Mesenchymal stem cell (in vitro differentiated cells and primary cell): ENCODE measurements around the gene VPS37C.
"Not testable (repeated sequence)": the region's sequence is repeated elsewhere in the genome, so short reads cannot be mapped to it uniquely, and the experiment has no call there.

ENCODE experiments used
- DNase-seq: peaks from one replicate; pipeline ENCODE4 v3.0.0-alpha.2; 2013
- H2AFZ ChIP-seq: one replicate; pipeline ENCODE4 v1.6.1; 2013; ENCODE audit warnings: low read depth, mild to moderate bottlenecking, control low read depth, inconsistent platforms, low read length, moderate library complexity
- H2AK5ac ChIP-seq: 2 replicates; pipeline ENCODE4 v1.6.1; 2013; ENCODE audit warnings: low read length, moderate library complexity, mild to moderate bottlenecking, inconsistent platforms; ENCODE audit not compliant: severe bottlenecking
- H2BK120ac ChIP-seq: one replicate; pipeline ENCODE4 v1.6.1; 2013; ENCODE audit warnings: low read depth, mild to moderate bottlenecking, inconsistent platforms, low read length, moderate library complexity
- H2BK12ac ChIP-seq, 2 experiments: one replicate each; pipeline ENCODE4 v1.6.1; 2013; ENCODE audit warnings: inconsistent platforms in 2 of 2, low read length in 2 of 2, mild to moderate bottlenecking in 2 of 2, moderate library complexity in 2 of 2, control low read depth in 1 of 2
- H2BK15ac ChIP-seq: one replicate; pipeline ENCODE4 v1.6.1; 2013; ENCODE audit warnings: mild to moderate bottlenecking, low read depth, inconsistent platforms; ENCODE audit not compliant: poor library complexity, severe bottlenecking
- H2BK5ac ChIP-seq: 2 replicates; pipeline ENCODE4 v1.6.1; 2013; ENCODE audit warnings: low read depth, mild to moderate bottlenecking, low read length, control low read depth, inconsistent platforms; ENCODE audit not compliant: poor library complexity, severe bottlenecking
- H3K14ac ChIP-seq, 2 experiments: one replicate each; pipeline ENCODE4 v1.6.1; 2013; ENCODE audit warnings: inconsistent platforms in 2 of 2, low read length in 2 of 2, control low read depth in 1 of 2, mild to moderate bottlenecking in 1 of 2, moderate library complexity in 1 of 2
- H3K18ac ChIP-seq, 2 experiments: one replicate each; pipeline ENCODE4 v1.6.1; 2013; ENCODE audit warnings: inconsistent platforms in 2 of 2, low read length in 2 of 2, control low read depth in 1 of 2, low read depth in 1 of 2, mild to moderate bottlenecking in 1 of 2
- H3K23ac ChIP-seq, 2 experiments: one replicate each; pipeline ENCODE4 v1.6.1; 2013; ENCODE audit warnings: inconsistent platforms in 2 of 2, low read length in 2 of 2, mild to moderate bottlenecking in 2 of 2, moderate library complexity in 2 of 2, control low read depth in 1 of 2
- H3K27ac ChIP-seq: 2 replicates; pipeline ENCODE4 v1.5.1; 2013; ENCODE audit warnings: mild to moderate bottlenecking, moderate library complexity, low read length, control low read depth, inconsistent platforms; ENCODE audit not compliant: poor library complexity, severe bottlenecking
- H3K27me3 ChIP-seq, 2 experiments: 2 replicates each; pipeline versions ENCODE4 v1.6.1 to v1.7.0; 2013; ENCODE audit warnings: low read length in 2 of 2, mild to moderate bottlenecking in 2 of 2, moderate library complexity in 2 of 2, control low read depth in 1 of 2, inconsistent platforms in 1 of 2; ENCODE audit not compliant: control insufficient read depth in 1 of 2, insufficient read depth in 1 of 2
- H3K36me3 ChIP-seq, 2 experiments: 2 replicates each; pipeline versions ENCODE4 v1.6.1 to v1.7.0; 2013; ENCODE audit warnings: low read length in 2 of 2, control low read depth in 1 of 2, inconsistent platforms in 1 of 2, low read depth in 1 of 2, mild to moderate bottlenecking in 1 of 2; ENCODE audit not compliant: insufficient read depth in 2 of 2, control insufficient read depth in 1 of 2
- H3K4ac ChIP-seq, 2 experiments: one replicate each; pipeline ENCODE4 v1.6.1; 2013; ENCODE audit warnings: inconsistent platforms in 2 of 2, low read length in 2 of 2, mild to moderate bottlenecking in 2 of 2, moderate library complexity in 2 of 2, control low read depth in 1 of 2, low read depth in 1 of 2
- H3K4me1 ChIP-seq: 2 replicates; pipeline ENCODE4 v1.6.1; 2013; ENCODE audit warnings: low read depth, low read length, control low read depth; ENCODE audit not compliant: control insufficient read depth, insufficient read depth
- H3K4me2 ChIP-seq: 2 replicates; pipeline ENCODE4 v1.6.1; 2013; ENCODE audit warnings: low read length, mild to moderate bottlenecking, inconsistent platforms; ENCODE audit not compliant: poor library complexity, severe bottlenecking
- H3K4me3 ChIP-seq, 2 experiments: 2 replicates each; pipeline versions ENCODE4 v1.5.1 to v1.7.0; 2013; ENCODE audit warnings: low read length in 2 of 2, mild to moderate bottlenecking in 2 of 2, control low read depth in 1 of 2, low read depth in 1 of 2; ENCODE audit not compliant: insufficient read depth in 1 of 2
- H3K79me1 ChIP-seq: replicated peaks from 2 replicates; pipeline ENCODE4 v1.6.1; 2013; ENCODE audit warnings: mild to moderate bottlenecking, control low read depth, low read length, inconsistent platforms; ENCODE audit not compliant: poor library complexity, severe bottlenecking
- H3K9ac ChIP-seq: 2 replicates; pipeline ENCODE4 v1.7.0; 2013; ENCODE audit warnings: mild to moderate bottlenecking, low read length, moderate library complexity
- H3K9me3 ChIP-seq: 2 replicates; pipeline ENCODE4 v1.7.0; 2013; ENCODE audit warnings: mild to moderate bottlenecking, low read length; ENCODE audit not compliant: control insufficient read depth
- H4K8ac ChIP-seq: one replicate; pipeline ENCODE4 v1.6.1; 2013; ENCODE audit warnings: inconsistent platforms, mild to moderate bottlenecking, low read length, moderate library complexity
- H4K91ac ChIP-seq: one replicate; pipeline ENCODE4 v1.6.1; 2013; ENCODE audit warnings: mild to moderate bottlenecking, low read length, inconsistent platforms
- WGBS: methylation state at CpG from one replicate; pipeline ENCODE4 v1.1.7; 2013; ENCODE audit warnings: mixed read lengths; 5-methylcytosine and 5-hydroxymethylcytosine counted together

Gene VPS37C

DNA sequence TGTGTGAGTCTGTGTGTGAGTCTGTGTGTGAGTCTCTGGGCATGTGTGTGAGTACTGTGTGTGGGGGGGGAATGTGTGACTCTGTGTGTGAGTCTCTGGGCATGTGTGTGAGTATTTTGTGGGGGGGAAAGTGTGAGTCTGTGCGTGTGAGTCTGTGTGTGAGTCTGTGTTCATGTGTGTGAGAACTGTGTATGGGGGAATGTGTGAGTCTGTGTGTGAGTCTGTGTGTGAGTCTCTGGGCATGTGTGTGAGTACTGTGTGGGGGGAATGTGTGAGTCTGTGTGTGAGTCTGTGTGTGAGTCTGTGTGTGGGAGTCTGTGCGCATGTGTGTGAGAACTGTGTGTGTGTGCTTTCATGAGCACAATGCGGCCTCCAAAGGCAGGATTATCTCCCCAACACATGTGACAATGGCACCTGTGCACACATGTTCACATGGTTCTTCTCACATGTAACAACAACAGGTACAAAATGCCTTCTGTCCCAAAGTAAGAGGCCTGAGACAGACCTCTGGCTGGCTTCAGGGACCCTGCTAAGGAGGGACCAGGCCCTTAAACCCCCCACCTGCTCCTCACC, 57.3 kb downstream of the VPS37C start:
- Histone ChIP-seq H3K14ac (no peak overlapping the region), H3K27me3 (peaks cover 5 to 17% of the 10 kb centered on the region in 2 experiments), H3K79me1 (no peaks in the 10 kb centered on the region), H2AK5ac (no peak overlapping the region), H3K4me3 (no peak overlapping the region), H4K91ac (no peak overlapping the region), H3K18ac (no peak overlapping the region), H2BK15ac (no peak overlapping the region), H2BK12ac (no peak overlapping the region), H3K27ac (no peak overlapping the region), H3K23ac (no peak overlapping the region), H3K4ac (no peak overlapping the region), H3K36me3 (no peaks in the 10 kb centered on the region), H3K9me3 (no peaks in the 10 kb centered on the region), H2BK120ac (no peak overlapping the region), H3K9ac (no peak overlapping the region), H3K4me1 (no peaks in the 10 kb centered on the region), H2BK5ac (no peak overlapping the region), H3K4me2 (no peak overlapping the region), H4K8ac (no peak overlapping the region), H2AFZ (no peak overlapping the region)
- WGBS, result 82% methylated on average over 2 of the region's 3 CpGs
- DNase-seq, result no peak

DNA sequence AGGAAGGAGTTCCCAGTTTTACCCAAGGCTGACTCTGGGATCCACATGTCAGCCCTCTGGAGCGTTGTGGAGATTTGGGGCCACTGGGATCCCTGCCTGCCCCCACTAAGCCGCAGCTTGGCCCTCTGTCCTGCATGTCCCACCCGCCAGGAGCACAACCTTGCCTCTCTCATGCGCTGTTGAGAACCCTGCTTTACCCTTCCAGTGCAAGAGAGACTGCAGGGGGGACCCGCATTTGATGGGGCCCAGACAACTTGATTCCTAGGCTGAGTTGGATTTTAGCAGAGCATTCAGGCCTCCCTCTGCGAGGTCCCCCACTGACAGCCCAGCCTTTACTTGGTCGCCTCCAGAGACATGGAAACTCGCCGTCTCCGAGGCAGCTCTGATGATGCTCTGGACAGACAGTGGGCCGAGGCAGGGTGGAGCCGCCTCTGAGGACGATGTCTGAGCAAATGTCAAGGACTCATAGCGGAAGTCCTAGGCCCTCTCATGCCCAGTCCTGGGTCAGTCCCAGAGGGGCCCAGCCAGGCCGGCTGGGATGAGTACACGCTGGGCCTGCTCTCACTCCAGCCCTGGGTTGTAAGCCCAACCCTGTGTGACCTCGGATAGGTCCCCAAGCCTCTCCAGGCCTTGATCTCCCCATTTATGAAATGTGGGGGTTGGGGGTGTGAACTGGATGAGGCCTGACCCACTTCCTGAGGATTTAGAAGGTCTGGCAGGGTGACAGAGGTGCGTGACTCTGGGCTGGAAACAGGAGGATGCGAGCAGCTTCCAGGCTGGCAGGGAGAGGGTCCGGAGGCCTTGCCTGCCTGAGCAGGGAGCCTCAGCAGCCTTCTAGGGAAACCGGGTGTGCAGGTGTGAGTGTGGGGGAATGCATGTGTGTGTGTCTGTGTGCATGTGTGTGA, 58.3 kb downstream of the VPS37C start:
- Histone ChIP-seq H3K4me2 (no peak overlapping the region), H2BK120ac (no peak overlapping the region), H2AFZ (no peak overlapping the region)

GRCh38 chr11:61098778-61099177, 62.4 kb downstream of the VPS37C start:
- Histone ChIP-seq H3K36me3 (no peaks in the 10 kb centered on the region), H3K23ac (no peak overlapping the region), H2BK15ac (no peak overlapping the region), H2BK120ac (no peak overlapping the region), H3K4me3 (no peak overlapping the region), H3K27ac (no peak overlapping the region), H3K27me3 (peaks cover 16 to 20% of the 10 kb centered on the region in 2 experiments), H2AK5ac (no peak overlapping the region), H2BK5ac (no peak overlapping the region), H4K91ac (no peak overlapping the region), H3K9me3 (no peaks in the 10 kb centered on the region), H2AFZ (no peak overlapping the region), H3K9ac (no peak overlapping the region), H3K18ac (no peak overlapping the region), H2BK12ac (no peak overlapping the region), H3K4me1 (no peaks in the 10 kb centered on the region), H3K79me1 (no peaks in the 10 kb centered on the region), H3K4me2 (no peak overlapping the region), H3K14ac (no peak overlapping the region), H4K8ac (no peak overlapping the region), H3K4ac (no peak overlapping the region)
- 68% methylated on average over 4 of the region's 4 CpGs for WGBS
- DNase-seq, result no peak

More for the DNA sequence above, 58.3 kb downstream of the VPS37C start:
- DNase-seq, result no peak
- no peak overlapping the region for H4K8ac ChIP-seq
- no peaks in the 10 kb centered on the region for H3K79me1 ChIP-seq
- H3K36me3 ChIP-seq, result no peaks in the 10 kb centered on the region
- no peak overlapping the region for H3K14ac ChIP-seq
- H2BK15ac ChIP-seq, result no peak overlapping the region
- peaks cover under 1 to 10% of the 10 kb centered on the region in 2 experiments for H3K27me3 ChIP-seq
- no peak overlapping the region for H3K4ac ChIP-seq
- no peak overlapping the region for H3K23ac ChIP-seq
- no peak overlapping the region for H3K27ac ChIP-seq
- no peak overlapping the region for H2AK5ac ChIP-seq
- no peaks in the 10 kb centered on the region for H3K4me1 ChIP-seq
- 85% methylated on average over 21 of the region's 21 CpGs for WGBS
- no peak overlapping the region for H2BK12ac ChIP-seq
- H4K91ac ChIP-seq, result peak overlapping the region; percentile 28
- H3K9me3 ChIP-seq, result no peaks in the 10 kb centered on the region
- no peak overlapping the region for H3K4me3 ChIP-seq
- no peak overlapping the region for H3K9ac ChIP-seq
- no peak overlapping the region for H3K18ac ChIP-seq
- no peak overlapping the region for H2BK5ac ChIP-seq

GRCh38 chr11:61098261-61098660, 63.0 kb downstream of the VPS37C start:
- not testable (repeated sequence) for H4K91ac ChIP-seq, H2BK15ac ChIP-seq, H3K9me3 ChIP-seq, H3K9ac ChIP-seq, H3K14ac ChIP-seq, H3K18ac ChIP-seq, H4K8ac ChIP-seq, H2BK120ac ChIP-seq, DNase-seq, H3K79me1 ChIP-seq, H2AFZ ChIP-seq, H2BK5ac ChIP-seq, H3K4ac ChIP-seq, H3K4me2 ChIP-seq, H3K36me3 ChIP-seq, H3K4me1 ChIP-seq, H3K23ac ChIP-seq, H3K27ac ChIP-seq, H3K4me3 ChIP-seq, H2BK12ac ChIP-seq, H2AK5ac ChIP-seq
- WGBS, result 32% methylated on average over 2 of the region's 2 CpGs
- H3K27me3 ChIP-seq, result peaks cover 16 to 20% of the 10 kb centered on the region in 2 experiments
